Left colon (tissue), 2 donors: Measurements from ENCODE around the gene RBCK1. TPM values are rescaled to one million over a fixed set of nuclear protein-coding genes. Genes with fewer than 3 reads are reported as not detected.
A peak's percentile ranks its signal among the peaks of the same experiment; 100 is the strongest.
"Not testable (repeated sequence)": the region's sequence is repeated elsewhere in the genome, so short reads cannot be mapped to it uniquely, and the experiment has no call there.

ENCODE experiments used
- ATAC-seq: fragments of 200-7000 bp; cut with Tn5 transposase; one replicate; pipeline ENCODE4 v1.9.1; 2020; ENCODE audit warnings: mild to moderate bottlenecking, moderate library complexity
- DNase-seq, 2 donors: peaks; one replicate each; pipeline ENCODE4 v3.0.0-alpha.2; 2020
- intact Hi-C, 2 donors: fragments of 100-400 bp; cut with DNase I in 1 of 2; cut with micrococcal nuclease in 1 of 2; formaldehyde crosslinking; loops; one replicate each; pipeline versions ENCODE4 v1.11.2 to v1.14.0; 2022; cut with DNase I, micrococcal nuclease
- long read RNA-seq: library from polyadenylated mRNA; unstranded; transcript quantifications from one replicate; pipeline ENCODE4 v2.0.0, GENCODE V29; 2021
- total RNA-seq, 2 donors: library from RNA; stranded (reverse); fragmentation: NEBNext Ultra II Directional; extraction: Animal tissue kit (Norgen Biotek cat#: 25700); gene quantifications; one replicate each; pipeline ENCODE4 v1.2.1, GENCODE V29; 2021
- donor health status: DM: no; HTN: no; CAD: no.
- donor health status: DM: yes; HTN: yes; CAD: no.

The RBCK1 gene
- 100 to 1,000 TPM; 103 to 134 TPM for total RNA-seq
- long read RNA-seq, transcript RBCK1-202 (12 exons, 2,774 nt): major isoform, 52 of 200 reads
- long read RNA-seq, transcript RBCK1-213 (3 exons, 1,200 nt): minor isoform, 34 of 200 reads
- long read RNA-seq, partial matches to known transcripts: 87 of 200 reads
- long read RNA-seq, other reads (novel, unspliced or antisense): 18 of 200 reads

- peak; percentile 83 for ATAC-seq
- peak; percentile 86 to 90 for DNase-seq
- intact Hi-C loops: no loop called here
These were observed at the start of gene RBCK1 for GRCh38 chr20:407953-408842. TSS of gene RBCK1 (plus strand) at chr20:408299. CDS start at chr20:408758, 459 bp downstream.

- DNase-seq (no peak), ATAC-seq (no peak)
- intact Hi-C loops: loop anchor here (10.0 kb wide), 2 partner anchors 126 to 286 kb away; no protein-coding TSS in a partner anchor
These were observed 49.1 kb upstream of the RBCK1 start for GRCh38 chr20:358891-359555.

- DNase-seq: no peak
- intact Hi-C loops: no loop called here
- ATAC-seq: no peak
These were observed 46.5 kb upstream of the RBCK1 start for GRCh38 chr20:361561-361960.

GRCh38 chr20:362271-363254 lies 45.5 kb upstream of the RBCK1 start:
- intact Hi-C loops: no loop called here
- DNase-seq (peak; percentile 80 to 86), ATAC-seq (peak; percentile 99)

- no peak for ATAC-seq
- DNase-seq: no peak
- intact Hi-C loops: no loop called here
These were observed 44.6 kb upstream of the RBCK1 start for GRCh38 chr20:363319-364078.

GRCh38 chr20:364905-365794 lies 42.9 kb upstream of the RBCK1 start:
- DNase-seq: no peak
- intact Hi-C loops: no loop called here
- no peak for ATAC-seq

GRCh38 chr20:366041-366718 lies 41.9 kb upstream of the RBCK1 start:
- intact Hi-C loops: no loop called here
- DNase-seq: no peak
- no peak for ATAC-seq

GRCh38 chr20:366719-367485 lies 41.2 kb upstream of the RBCK1 start:
- intact Hi-C loops: no loop called here
- ATAC-seq (no peak), DNase-seq (no peak)

GRCh38 chr20:367486-367887 lies 40.6 kb upstream of the RBCK1 start:
- DNase-seq (no peak), ATAC-seq (no peak)
- intact Hi-C loops: no loop called here

- intact Hi-C loops: no loop called here
- DNase-seq: no peak
- ATAC-seq: no peak
These were observed 39.2 kb upstream of the RBCK1 start for GRCh38 chr20:368915-369314.

GRCh38 chr20:370151-370600 lies 37.9 kb upstream of the RBCK1 start:
- intact Hi-C loops: no loop called here
- DNase-seq (no peak), ATAC-seq (peak; percentile 73)

GRCh38 chr20:370977-371754 lies 36.9 kb upstream of the RBCK1 start:
- no peak for ATAC-seq
- intact Hi-C loops: no loop called here

GRCh38 chr20:371755-372542 lies 36.1 kb upstream of the RBCK1 start:
- DNase-seq (peak; percentile 22 to 52), ATAC-seq (peak; percentile 19)
- intact Hi-C loops: no loop called here

More at GRCh38 chr20:370977-371754, 36.9 kb upstream of the RBCK1 start:
- DNase-seq: no peak

GRCh38 chr20:372543-373082 lies 35.5 kb upstream of the RBCK1 start:
- ATAC-seq, DNase-seq, intact Hi-C loops: not testable (repeated sequence)
